ENCODE measurements around the gene DIMT1. TPM values are rescaled to one million over a fixed set of nuclear protein-coding genes. Genes with fewer than 3 reads are reported as not detected.

DIMT1 gene
- total RNA-seq, 1 donor from 2014 or later: 23.2 TPM

DNA sequence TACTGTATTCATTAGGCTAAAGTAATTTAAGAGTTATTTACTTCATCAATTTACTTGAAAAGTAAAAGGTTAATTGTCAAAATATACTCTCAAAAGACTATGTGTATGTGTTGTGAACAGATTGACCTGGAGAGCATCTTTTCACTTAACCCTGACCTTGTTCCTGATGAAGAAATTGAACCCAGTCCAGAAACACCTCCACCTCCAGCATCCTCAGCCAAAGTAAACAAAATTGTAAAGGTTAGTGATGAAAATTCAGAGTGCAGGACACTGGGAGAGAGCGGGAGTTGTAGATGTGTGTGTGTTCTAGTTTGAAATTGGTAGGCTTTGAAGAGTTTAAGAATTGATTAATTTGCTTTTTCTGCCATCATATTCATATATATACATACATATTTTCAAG is 55.8 kb downstream of the DIMT1 start:
- TF ChIP-seq, protein P1, sequence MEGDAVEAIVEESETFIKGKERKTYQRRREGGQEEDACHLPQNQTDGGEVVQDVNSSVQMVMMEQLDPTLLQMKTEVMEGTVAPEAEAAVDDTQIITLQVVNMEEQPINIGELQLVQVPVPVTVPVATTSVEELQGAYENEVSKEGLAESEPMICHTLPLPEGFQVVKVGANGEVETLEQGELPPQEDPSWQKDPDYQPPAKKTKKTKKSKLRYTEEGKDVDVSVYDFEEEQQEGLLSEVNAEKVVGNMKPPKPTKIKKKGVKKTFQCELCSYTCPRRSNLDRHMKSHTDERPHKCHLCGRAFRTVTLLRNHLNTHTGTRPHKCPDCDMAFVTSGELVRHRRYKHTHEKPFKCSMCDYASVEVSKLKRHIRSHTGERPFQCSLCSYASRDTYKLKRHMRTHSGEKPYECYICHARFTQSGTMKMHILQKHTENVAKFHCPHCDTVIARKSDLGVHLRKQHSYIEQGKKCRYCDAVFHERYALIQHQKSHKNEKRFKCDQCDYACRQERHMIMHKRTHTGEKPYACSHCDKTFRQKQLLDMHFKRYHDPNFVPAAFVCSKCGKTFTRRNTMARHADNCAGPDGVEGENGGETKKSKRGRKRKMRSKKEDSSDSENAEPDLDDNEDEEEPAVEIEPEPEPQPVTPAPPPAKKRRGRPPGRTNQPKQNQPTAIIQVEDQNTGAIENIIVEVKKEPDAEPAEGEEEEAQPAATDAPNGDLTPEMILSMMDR (conservative IDR thresholded peaks at IDR 0.05; ENCODE audit: low read depth, low read length): no peak
- no peak overlapping the region for H3K4me3 ChIP-seq (ENCODE audit: low read depth, low read length)
- DNase-seq (ENCODE audit: low read depth): no peak

DNA sequence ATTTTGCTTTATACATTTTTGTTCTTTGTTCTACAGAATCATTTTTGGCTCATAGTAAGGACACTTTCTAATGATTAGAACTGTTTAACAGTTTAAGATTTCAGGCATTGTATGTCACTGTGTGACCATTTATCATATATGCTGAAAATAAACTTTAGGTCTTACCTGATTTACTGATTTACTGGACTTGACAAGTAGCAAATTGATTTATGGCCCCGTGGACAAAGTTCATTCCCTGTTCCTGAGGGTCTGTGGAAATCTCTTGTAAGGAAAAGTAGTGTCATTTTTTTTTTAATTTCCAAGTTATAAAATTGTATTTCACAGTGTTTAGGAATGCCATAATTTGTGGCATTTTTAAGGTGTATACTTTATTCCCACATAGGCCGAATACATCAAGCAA is 57.0 kb downstream of the DIMT1 start:
- no peak for DNase-seq (ENCODE audit: low read depth)
- no peak overlapping the region for H3K4me3 ChIP-seq (ENCODE audit: low read depth, low read length)
- TF ChIP-seq, protein P1 (conservative IDR thresholded peaks at IDR 0.05; ENCODE audit: low read depth, low read length): no peak

DNA sequence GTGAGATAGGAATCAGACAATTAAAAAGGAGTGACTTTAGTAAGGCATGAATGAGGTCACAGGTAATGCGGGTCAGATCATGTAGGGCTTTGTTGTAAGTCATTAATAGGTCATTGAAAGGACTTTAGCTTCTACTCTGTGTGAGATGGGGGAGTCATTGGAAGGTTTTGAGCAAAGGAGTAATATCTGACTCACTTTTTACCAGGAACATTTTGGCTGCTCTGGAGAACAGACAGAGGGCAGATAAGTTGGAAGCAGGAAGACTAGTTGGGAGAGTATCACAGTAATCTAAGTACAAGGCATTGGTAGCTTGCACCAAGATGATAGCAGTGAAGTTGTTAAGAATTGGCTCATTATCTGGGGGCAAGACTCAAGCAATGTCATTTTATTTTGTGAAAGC is 60.3 kb downstream of the DIMT1 start:
- TF ChIP-seq, protein P1 (conservative IDR thresholded peaks at IDR 0.05; ENCODE audit: low read depth, low read length): no peak
- DNase-seq (ENCODE audit: low read depth): no peak

DNA sequence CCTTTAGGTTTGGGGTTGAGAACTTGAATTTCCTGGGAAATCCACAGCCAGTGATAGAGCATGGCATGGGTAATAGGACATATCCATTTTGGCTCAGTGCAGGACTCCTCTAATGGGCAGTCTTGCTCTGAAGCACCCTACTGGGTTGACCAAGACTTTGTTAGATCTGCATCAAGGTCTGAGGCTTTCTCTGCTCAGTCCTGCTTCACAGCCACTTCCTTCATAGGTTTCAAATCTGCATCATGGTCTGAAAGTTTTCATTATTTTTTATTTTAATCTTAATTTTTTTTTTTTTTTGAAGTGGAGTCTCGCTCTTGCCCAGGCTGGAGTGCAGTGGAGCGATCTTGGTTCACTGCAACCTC is 61.2 kb downstream of the DIMT1 start:
- DNase-seq (ENCODE audit: low read depth): no peak
- no peak overlapping the region for H3K4me3 ChIP-seq (ENCODE audit: low read depth, low read length)
- TF ChIP-seq, protein P1 (conservative IDR thresholded peaks at IDR 0.05; ENCODE audit: low read depth, low read length): no peak

More for the DNA sequence above, 60.3 kb downstream of the DIMT1 start:
- H3K4me3 ChIP-seq (ENCODE audit: low read depth, low read length): no peak overlapping the region

DNA sequence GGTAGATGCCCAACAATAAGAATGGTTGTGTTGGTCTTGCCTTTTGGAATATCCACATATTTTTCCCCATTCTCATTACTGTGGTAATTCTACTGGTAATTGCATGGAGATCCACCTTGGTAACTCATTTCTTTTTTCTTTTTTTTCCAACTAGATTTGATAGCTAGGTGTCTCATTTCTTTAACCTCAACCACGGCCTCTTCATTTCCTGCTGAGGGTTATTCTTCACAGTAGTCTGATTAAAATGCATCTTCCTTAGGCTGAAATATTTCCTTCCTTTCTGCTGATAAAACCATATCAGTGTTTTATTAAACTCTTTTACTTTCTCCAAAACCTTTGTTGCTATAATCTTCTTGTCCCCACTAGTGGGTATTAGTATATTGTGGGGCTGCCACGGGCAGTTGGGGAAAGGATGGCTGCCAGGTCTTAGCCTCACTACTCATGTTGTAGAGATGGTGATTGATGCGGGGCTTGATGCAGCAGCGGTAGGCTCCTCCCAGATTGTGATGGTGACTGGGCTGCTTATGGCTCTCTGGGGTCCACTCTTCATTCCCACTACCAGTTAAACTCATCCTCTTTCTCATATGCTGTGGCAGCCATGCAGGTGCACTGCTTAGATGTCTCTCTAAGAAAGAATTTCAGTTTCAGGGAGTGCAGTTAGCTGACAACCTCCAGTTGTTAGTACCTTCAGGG is 61.8 kb downstream of the DIMT1 start:
- TF ChIP-seq, protein P1 (conservative IDR thresholded peaks at IDR 0.05; ENCODE audit: low read depth, low read length): no peak

DNA sequence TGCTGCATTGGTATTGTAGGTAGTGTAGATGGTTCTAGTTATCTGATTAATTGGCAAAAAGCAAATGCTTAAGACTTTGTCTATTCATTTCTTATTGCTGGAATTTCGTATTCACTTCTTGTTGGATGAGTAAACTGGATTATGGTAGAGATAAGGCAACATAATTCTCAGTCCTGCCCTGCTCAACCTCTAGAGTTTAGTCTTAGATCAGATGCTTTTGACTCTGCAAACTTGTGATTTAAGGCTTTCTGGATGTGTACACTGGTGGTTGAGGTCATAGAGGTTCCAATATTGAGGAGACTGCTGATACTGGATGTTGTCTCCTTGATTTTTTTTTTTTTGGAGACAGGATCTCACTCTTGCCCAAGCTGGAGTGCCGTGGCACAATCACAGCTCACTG is 62.7 kb downstream of the DIMT1 start:
- no peak overlapping the region for H3K4me3 ChIP-seq (ENCODE audit: low read depth, low read length)
- no peak for DNase-seq (ENCODE audit: low read depth)
- TF ChIP-seq, protein P1 (conservative IDR thresholded peaks at IDR 0.05; ENCODE audit: low read depth, low read length): no peak

More for the DNA sequence above, 61.8 kb downstream of the DIMT1 start:
- H3K4me3 ChIP-seq (ENCODE audit: low read depth, low read length): no peak overlapping the region
- DNase-seq (ENCODE audit: low read depth): no peak

DNA sequence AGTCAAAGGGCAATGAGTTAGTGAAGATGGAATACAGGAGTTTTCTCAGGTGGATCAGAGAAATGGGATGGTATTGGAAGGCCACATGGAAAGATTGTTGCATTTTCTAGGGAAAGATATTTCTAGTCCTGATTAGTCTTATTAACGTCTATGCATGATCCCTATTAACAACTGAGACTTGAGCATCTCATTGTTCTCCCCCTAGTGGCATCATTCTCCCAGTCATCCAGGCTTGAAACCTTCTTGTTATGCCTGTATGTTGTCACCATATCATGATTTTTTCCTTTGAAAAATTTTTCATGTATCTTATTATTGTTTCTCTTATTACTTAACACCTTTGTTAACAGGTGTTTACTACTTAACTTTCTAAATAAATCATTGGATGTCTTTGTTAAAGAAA is 63.3 kb downstream of the DIMT1 start:
- no peak for DNase-seq (ENCODE audit: low read depth)
- TF ChIP-seq, protein P1 (conservative IDR thresholded peaks at IDR 0.05; ENCODE audit: low read depth, low read length): peak; percentile 50

More for the DNA sequence above, 63.3 kb downstream of the DIMT1 start:
- no peak overlapping the region for H3K4me3 ChIP-seq (ENCODE audit: low read depth, low read length)

Data from epithelial cell of proximal tubule (primary cell).